Thyroid gland (tissue), 4 donors: ENCODE measurements around the gene NBAS.

Experiments
- POLR2A ChIP-seq, 2 donors: fragments of 450-650 bp; IDR thresholded peaks; one replicate each; pipeline ENCODE4 v1.6.1; 2017; ENCODE audit warnings: antibody characterized with exemption in 2 of 2, mild to moderate bottlenecking in 2 of 2, moderate library complexity in 1 of 2
- TF ChIP-seq, protein P1 (sequence below), 6 experiments: fragments of 200-600 bp in 3 of 6; fragments of 450-650 bp in 3 of 6; sonication (generic) in 3 of 6; IDR thresholded peaks; one replicate each; pipeline ENCODE4 v1.5.1; 2016 to 2019; ENCODE audit warnings: antibody characterized with exemption in 6 of 6, mild to moderate bottlenecking in 2 of 6, inconsistent platforms in 1 of 6, moderate library complexity in 1 of 6

- TF ChIP-seq, protein P1, sequence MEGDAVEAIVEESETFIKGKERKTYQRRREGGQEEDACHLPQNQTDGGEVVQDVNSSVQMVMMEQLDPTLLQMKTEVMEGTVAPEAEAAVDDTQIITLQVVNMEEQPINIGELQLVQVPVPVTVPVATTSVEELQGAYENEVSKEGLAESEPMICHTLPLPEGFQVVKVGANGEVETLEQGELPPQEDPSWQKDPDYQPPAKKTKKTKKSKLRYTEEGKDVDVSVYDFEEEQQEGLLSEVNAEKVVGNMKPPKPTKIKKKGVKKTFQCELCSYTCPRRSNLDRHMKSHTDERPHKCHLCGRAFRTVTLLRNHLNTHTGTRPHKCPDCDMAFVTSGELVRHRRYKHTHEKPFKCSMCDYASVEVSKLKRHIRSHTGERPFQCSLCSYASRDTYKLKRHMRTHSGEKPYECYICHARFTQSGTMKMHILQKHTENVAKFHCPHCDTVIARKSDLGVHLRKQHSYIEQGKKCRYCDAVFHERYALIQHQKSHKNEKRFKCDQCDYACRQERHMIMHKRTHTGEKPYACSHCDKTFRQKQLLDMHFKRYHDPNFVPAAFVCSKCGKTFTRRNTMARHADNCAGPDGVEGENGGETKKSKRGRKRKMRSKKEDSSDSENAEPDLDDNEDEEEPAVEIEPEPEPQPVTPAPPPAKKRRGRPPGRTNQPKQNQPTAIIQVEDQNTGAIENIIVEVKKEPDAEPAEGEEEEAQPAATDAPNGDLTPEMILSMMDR (IDR thresholded peaks at IDR 0.05) = no peak
- TF ChIP-seq POLR2A (IDR thresholded peaks at IDR 0.05) = no peak
Observed at GRCh38 chr2:15260196-15260595, 300.9 kb downstream of the NBAS start.
